Measurements from ENCODE around the gene TRIM6.
"Not testable (repeated sequence)": the region's sequence is repeated elsewhere in the genome, so short reads cannot be mapped to it uniquely, and the experiment has no call there.

TRIM6 gene

GRCh38 chr11:5596607-5597201, at the start of gene TRIM6:
Gene TRIM6, plus strand, starts transcription at chr11:5596637. Its CDS starts 261 bp downstream, at chr11:5596898.
- peak; percentile 3 for DNase-seq (ENCODE audit: low spot score)

- DNase-seq (ENCODE audit: low spot score), result no peak
Measured at GRCh38 chr11:5547982-5548381, 48.5 kb upstream of the TRIM6 start.

- no peak for DNase-seq (ENCODE audit: low spot score)
Measured at GRCh38 chr11:5548440-5548839, 48.0 kb upstream of the TRIM6 start, which contains the start of gene OR52H1. Gene OR52H1, minus strand, starts transcription at chr11:5548540. Its CDS starts 3,035 bp downstream, at chr11:5545505.

GRCh38 chr11:5550440-5551095, 45.9 kb upstream of the TRIM6 start:
- DNase-seq (ENCODE audit: low spot score), result no peak

GRCh38 chr11:5553343-5553742, 43.1 kb upstream of the TRIM6 start:
- no peak for DNase-seq (ENCODE audit: low spot score)

GRCh38 chr11:5556596-5557188, 39.7 kb upstream of the TRIM6 start:
- no peak for DNase-seq (ENCODE audit: low spot score)

- DNase-seq (ENCODE audit: low spot score), result no peak
Measured at GRCh38 chr11:5557751-5558150, 38.7 kb upstream of the TRIM6 start.

GRCh38 chr11:5564259-5565019, 32.0 kb upstream of the TRIM6 start:
- no peak for DNase-seq (ENCODE audit: low spot score)

GRCh38 chr11:5574654-5575053, 21.8 kb upstream of the TRIM6 start:
- DNase-seq (ENCODE audit: low spot score), result no peak

- no peak for DNase-seq (ENCODE audit: low spot score)
Measured at GRCh38 chr11:5575152-5575551, 21.3 kb upstream of the TRIM6 start.

GRCh38 chr11:5577101-5577500, 19.3 kb upstream of the TRIM6 start:
- DNase-seq (ENCODE audit: low spot score), result no peak

GRCh38 chr11:5580577-5580976, 15.9 kb upstream of the TRIM6 start, which contains the start of gene OR52B6:
Gene OR52B6, plus strand, starts transcription at chr11:5580877. Its CDS starts 0 bp downstream, at chr11:5580877.
- DNase-seq (ENCODE audit: low spot score), result no peak

GRCh38 chr11:5581014-5581413, 15.4 kb upstream of the TRIM6 start:
- no peak for DNase-seq (ENCODE audit: low spot score)

GRCh38 chr11:5584458-5584857, 12.0 kb upstream of the TRIM6 start:
- DNase-seq (ENCODE audit: low spot score), result not testable (repeated sequence)

GRCh38 chr11:5589906-5590305, 6.5 kb upstream of the TRIM6 start:
- not testable (repeated sequence) for DNase-seq (ENCODE audit: low spot score)

- DNase-seq (ENCODE audit: low spot score), result no peak
Measured at GRCh38 chr11:5591613-5592012, 4.8 kb upstream of the TRIM6 start.

- no peak for DNase-seq (ENCODE audit: low spot score)
Measured at GRCh38 chr11:5592615-5593014, 3.8 kb upstream of the TRIM6 start.

GRCh38 chr11:5593146-5593545, 3.3 kb upstream of the TRIM6 start:
- no peak for DNase-seq (ENCODE audit: low spot score)

- no peak for DNase-seq (ENCODE audit: low spot score)
Measured at GRCh38 chr11:5597953-5598352, 1.5 kb downstream of the TRIM6 start.

- DNase-seq (ENCODE audit: low spot score), result peak; percentile 56
Measured at GRCh38 chr11:5600374-5600851, 4.0 kb downstream of the TRIM6 start.

- DNase-seq (ENCODE audit: low spot score), result not testable (repeated sequence)
Measured at GRCh38 chr11:5602791-5603190, 6.4 kb downstream of the TRIM6 start.

- DNase-seq (ENCODE audit: low spot score), result no peak
Measured at GRCh38 chr11:5603326-5603725, 6.9 kb downstream of the TRIM6 start.

Data from CD4-positive, alpha-beta T cell treated with Interleukin-6 at 100 ng/mL for 8 hours (primary cell).